ENCODE results near the gene KLHL3.

DNA sequence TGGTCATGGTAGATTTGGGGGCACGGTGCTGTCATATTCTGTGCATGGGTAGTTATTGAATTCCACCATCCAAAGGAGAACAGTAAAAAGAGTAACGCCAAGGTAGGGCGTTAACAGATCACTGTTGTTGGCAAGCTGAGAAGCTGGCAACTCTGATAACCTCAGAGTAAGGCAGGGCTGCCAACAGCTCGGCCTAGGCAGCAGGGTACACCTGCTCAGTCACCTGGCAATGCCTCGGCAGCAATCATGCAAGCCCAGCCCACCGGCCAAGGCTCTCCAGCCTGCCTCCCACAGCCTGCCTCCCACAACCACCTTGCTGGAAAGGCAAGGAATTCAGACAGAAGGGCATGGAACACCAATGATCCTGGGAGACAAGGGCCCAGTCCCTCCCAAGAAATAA, 63.9 kb downstream of the KLHL3 start:
- TF ChIP-seq, protein P1, sequence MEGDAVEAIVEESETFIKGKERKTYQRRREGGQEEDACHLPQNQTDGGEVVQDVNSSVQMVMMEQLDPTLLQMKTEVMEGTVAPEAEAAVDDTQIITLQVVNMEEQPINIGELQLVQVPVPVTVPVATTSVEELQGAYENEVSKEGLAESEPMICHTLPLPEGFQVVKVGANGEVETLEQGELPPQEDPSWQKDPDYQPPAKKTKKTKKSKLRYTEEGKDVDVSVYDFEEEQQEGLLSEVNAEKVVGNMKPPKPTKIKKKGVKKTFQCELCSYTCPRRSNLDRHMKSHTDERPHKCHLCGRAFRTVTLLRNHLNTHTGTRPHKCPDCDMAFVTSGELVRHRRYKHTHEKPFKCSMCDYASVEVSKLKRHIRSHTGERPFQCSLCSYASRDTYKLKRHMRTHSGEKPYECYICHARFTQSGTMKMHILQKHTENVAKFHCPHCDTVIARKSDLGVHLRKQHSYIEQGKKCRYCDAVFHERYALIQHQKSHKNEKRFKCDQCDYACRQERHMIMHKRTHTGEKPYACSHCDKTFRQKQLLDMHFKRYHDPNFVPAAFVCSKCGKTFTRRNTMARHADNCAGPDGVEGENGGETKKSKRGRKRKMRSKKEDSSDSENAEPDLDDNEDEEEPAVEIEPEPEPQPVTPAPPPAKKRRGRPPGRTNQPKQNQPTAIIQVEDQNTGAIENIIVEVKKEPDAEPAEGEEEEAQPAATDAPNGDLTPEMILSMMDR (IDR thresholded peaks at IDR 0.05; ENCODE audit: extremely low read depth in 1 of 2, insufficient read depth in 1 of 2, low read depth in 1 of 2, low read length in 2 of 2) = no peak
- TF ChIP-seq EZH2 (IDR thresholded peaks at IDR 0.05; ENCODE audit: borderline replicate concordance, low read depth, low read length, severe bottlenecking) = no peak
- TF ChIP-seq, protein P2, sequence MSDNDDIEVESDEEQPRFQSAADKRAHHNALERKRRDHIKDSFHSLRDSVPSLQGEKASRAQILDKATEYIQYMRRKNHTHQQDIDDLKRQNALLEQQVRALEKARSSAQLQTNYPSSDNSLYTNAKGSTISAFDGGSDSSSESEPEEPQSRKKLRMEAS (IDR thresholded peaks at IDR 0.05; ENCODE audit: insufficient read depth, insufficient read length) = no peak
- no peak for TF ChIP-seq POLR2AphosphoS5 (IDR thresholded peaks at IDR 0.05; ENCODE audit: insufficient read depth, low read depth, low read length)
- no peak for TF ChIP-seq POLR2A (IDR thresholded peaks at IDR 0.05; ENCODE audit: low read depth, low read length)
- no peak for TF ChIP-seq FOS (IDR thresholded peaks at IDR 0.05; ENCODE audit: borderline replicate concordance, insufficient read depth, low read length)

All from endothelial cell of umbilical vein (primary cell).